B cell (primary cell): ENCODE measurements around the gene GALNT10. TPM values are rescaled to one million over a fixed set of nuclear protein-coding genes. Genes with fewer than 3 reads are reported as not detected.

Experiments
- ATAC-seq: fragments of 200-7000 bp; cut with Tn5 transposase; one replicate; pipeline ENCODE4 v1.10.0; 2021; ENCODE audit warnings: low read depth, mild to moderate bottlenecking, moderate number of reproducible peaks, moderate library complexity
- CTCF ChIA-PET: fragments of 350-600 bp; sonication (Branson Sonifier 250); formaldehyde crosslinking; loops from one replicate; lab custom pipeline; 2021; ENCODE audit warnings: antibody characterized with exemption, inconsistent platforms; lab: Charles Lee
- POLR2A ChIA-PET: fragments of 350-600 bp; sonication (Branson Sonifier 250); formaldehyde crosslinking; loops from one replicate; lab custom pipeline; 2021; ENCODE audit warnings: antibody characterized with exemption; lab: Charles Lee
- DNase-seq: peaks from one replicate; pipeline ENCODE4 v3.0.0; 2013
- H2AFZ ChIP-seq: 2 replicates; pipeline ENCODE4 v1.6.1; 2012; ENCODE audit warnings: mild to moderate bottlenecking, low read depth, low read length; ENCODE audit not compliant: insufficient read depth, poor library complexity, severe bottlenecking
- H3K27ac ChIP-seq, 2 donors: 1 replicate in 1 of 2; 2 replicates in 1 of 2; pipeline ENCODE4 v1.5.1; 2012 to 2013; ENCODE audit warnings: low read length in 2 of 2, mild to moderate bottlenecking in 2 of 2, moderate library complexity in 1 of 2
- H3K27me3 ChIP-seq, 4 experiments: fragments of 200-600 bp in 1 of 4; sonication (generic) in 1 of 4; replicated peaks in 1 of 4; 1 replicate in 2 of 4; 2 replicates in 2 of 4; pipeline versions ENCODE4 v1.6.1 to v1.7.0; 2013 to 2016; ENCODE audit warnings: low read length in 3 of 4, mild to moderate bottlenecking in 2 of 4, mixed read lengths in 1 of 4, moderate library complexity in 1 of 4; ENCODE audit not compliant: insufficient read depth in 4 of 4, control insufficient read depth in 3 of 4; ENCODE audit errors: control extremely low read depth in 1 of 4
- H3K36me3 ChIP-seq, 2 experiments: replicated peaks in 1 of 2; 1 replicate in 1 of 2; 2 replicates in 1 of 2; pipeline versions ENCODE4 v1.6.1 to v1.7.1; 2013; ENCODE audit warnings: low read length in 1 of 2; ENCODE audit not compliant: insufficient read depth in 2 of 2, control insufficient read depth in 1 of 2; ENCODE audit errors: control extremely low read depth in 1 of 2, extremely low read depth in 1 of 2
- H3K4me1 ChIP-seq, 2 donors: fragments of 200-600 bp in 1 of 2; sonication (generic) in 1 of 2; 1 replicate in 1 of 2; 2 replicates in 1 of 2; pipeline versions ENCODE4 v1.5.1 to v1.6.1; 2013 to 2017; ENCODE audit warnings: low read length in 2 of 2; ENCODE audit not compliant: control insufficient read depth in 2 of 2, insufficient read depth in 2 of 2
- H3K4me2 ChIP-seq: replicated peaks from 2 replicates; pipeline ENCODE3; 2012; ENCODE audit warnings: mild to moderate bottlenecking, low read depth, low read length; ENCODE audit not compliant: poor library complexity, severe bottlenecking
- H3K4me3 ChIP-seq, 5 experiments: fragments of 200-600 bp in 1 of 5; sonication (generic) in 1 of 5; 1 replicate in 3 of 5; 2 replicates in 2 of 5; pipeline versions ENCODE4 v1.5.1 to v1.7.0; 2011 to 2016; ENCODE audit warnings: low read length in 4 of 5, mild to moderate bottlenecking in 4 of 5, low read depth in 2 of 5, control low read depth in 1 of 5, moderate library complexity in 1 of 5; ENCODE audit not compliant: insufficient read depth in 1 of 5; ENCODE audit errors: control extremely low read depth in 1 of 5, extremely low read depth in 1 of 5
- H3K79me2 ChIP-seq: fragments of 200-600 bp; sonication (generic); one replicate; pipeline ENCODE4 v1.6.0; 2016; ENCODE audit warnings: low read length; ENCODE audit not compliant: control insufficient read depth, insufficient read depth
- H3K9ac ChIP-seq: fragments of 200-600 bp; sonication (generic); 2 replicates; pipeline ENCODE4 v1.6.1; 2017; ENCODE audit warnings: mild to moderate bottlenecking, low read length, moderate library complexity
- H3K9me3 ChIP-seq, 3 donors: one replicate each; pipeline versions ENCODE4 v1.6.1 to v1.7.1; 2013; ENCODE audit warnings: low read length in 2 of 3; ENCODE audit not compliant: control insufficient read depth in 2 of 3, insufficient read depth in 1 of 3; ENCODE audit errors: control extremely low read depth in 1 of 3
- H4K20me1 ChIP-seq: 2 replicates; pipeline ENCODE4 v1.6.0; 2012; ENCODE audit warnings: mild to moderate bottlenecking, low read length; ENCODE audit not compliant: insufficient read depth, control insufficient read depth, poor library complexity, severe bottlenecking
- H3K27ac Mint-ChIP-seq: one replicate; pipeline ENCODE4 v1.8.0; 2021; ENCODE audit warnings: mixed read lengths
- H3K27me3 Mint-ChIP-seq: one replicate; pipeline ENCODE4 v1.8.0; 2021; ENCODE audit warnings: mixed read lengths
- H3K4me1 Mint-ChIP-seq: one replicate; pipeline ENCODE4 v1.8.0; 2021; ENCODE audit warnings: mixed read lengths
- H3K4me3 Mint-ChIP-seq: one replicate; pipeline ENCODE4 v1.8.0; 2021; ENCODE audit warnings: mixed read lengths
- H3K9me3 Mint-ChIP-seq: one replicate; pipeline ENCODE4 v1.8.0; 2022; ENCODE audit warnings: mixed read lengths; ENCODE audit not compliant: insufficient read depth
- EZH2 ChIP-seq: IDR thresholded peaks from 2 replicates; pipeline ENCODE4 v1.6.1; 2012; ENCODE audit warnings: borderline replicate concordance, low read depth, mild to moderate bottlenecking, moderate library complexity, low read length; ENCODE audit not compliant: insufficient read depth, poor library complexity, severe bottlenecking
- WGBS: methylation state at CpG from one replicate; pipeline ENCODE4 v1.1.5; 2013; ENCODE audit warnings: missing lambda C conversion rate; ENCODE audit not compliant: insufficient coverage; 5-methylcytosine and 5-hydroxymethylcytosine counted together
- intact Hi-C: fragments of 100-400 bp; cut with micrococcal nuclease; formaldehyde crosslinking; loops from one replicate; pipeline ENCODE4 v1.10.0; 2022
- polyA plus RNA-seq: library from polyadenylated mRNA; depleted of rRNA; stranded (reverse); fragments of >200 nt; gene quantifications from 2 replicates; pipeline ENCODE4 v1.2.3, GENCODE V29; 2012
- total RNA-seq, 2 donors: library from RNA; stranded (reverse); fragments of 120-200 nt in 1 of 2; gene quantifications; 1 replicate in 1 of 2; 2 replicates in 1 of 2; pipeline versions ENCODE4 v1.2.3 to v1.2.4, GENCODE V29; 2013 to 2022
- TF ChIP-seq, protein P1 (sequence below): fragments of 200-600 bp; IDR thresholded peaks from one replicate; pipeline ENCODE4 v1.8.0; 2022; ENCODE audit warnings: antibody characterized with exemption, mild to moderate bottlenecking

The GALNT10 gene
- total and polyA plus RNA-seq, 2 donors (not counting 1 experiment from before 2014, with no cell fraction given), result 27.7 to 42.8 TPM

DNA sequence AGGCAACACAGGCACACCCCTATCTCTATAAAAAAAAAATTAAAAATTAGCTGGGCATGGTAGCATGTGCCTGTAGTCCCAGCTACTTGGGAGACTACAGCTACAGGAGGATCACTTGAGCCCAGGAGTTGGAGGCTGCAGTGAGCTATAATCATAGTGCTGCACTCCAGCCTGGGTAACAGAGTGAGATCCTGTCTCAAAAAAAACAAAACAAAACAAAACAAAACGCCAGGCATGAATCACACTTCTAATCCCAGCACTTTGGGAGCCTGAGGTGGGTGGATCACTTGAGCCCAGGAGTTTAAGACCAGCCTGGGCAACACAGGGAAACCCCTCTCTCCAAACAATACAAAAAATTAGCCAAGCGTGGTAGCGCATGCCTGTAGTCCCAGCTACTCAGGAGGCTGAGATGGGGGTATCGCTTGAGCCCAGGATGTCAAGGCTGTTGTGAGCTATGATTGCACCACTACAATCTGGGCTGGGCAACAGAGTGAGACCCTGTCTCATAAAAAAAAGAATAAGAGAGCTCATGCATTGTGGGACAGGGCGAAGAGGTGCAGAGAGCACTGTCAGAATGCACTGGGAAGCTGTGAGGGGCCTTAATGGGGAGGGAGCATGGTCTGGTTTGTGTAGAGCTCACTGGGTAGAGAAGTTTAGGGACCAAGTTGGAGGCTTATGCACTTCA is 246.9 kb downstream of the GALNT10 start:
- Histone ChIP-seq H3K27me3 (no peaks in the 10 kb centered on the region), H3K9me3 (no peaks in the 10 kb centered on the region), H3K4me2 (no peak overlapping the region), H3K4me3 (no peak overlapping the region), H2AFZ (no peak overlapping the region), H3K9ac (no peak overlapping the region), H4K20me1 (no peaks in the 10 kb centered on the region), H3K36me3 (peaks cover 2 to 50% of the 10 kb centered on the region in 2 experiments), H3K4me1 (no peaks in the 10 kb centered on the region), H3K79me2 (peaks cover 9% of the 10 kb centered on the region), H3K27ac (no peak overlapping the region)
- H3K9me3 Mint-ChIP-seq, result no peaks in the 10 kb centered on the region
- ATAC-seq, result no peak
- no peaks in the 10 kb centered on the region for H3K4me1 Mint-ChIP-seq
- H3K27ac Mint-ChIP-seq, result no peak overlapping the region
- DNase-seq, result no peak
- H3K4me3 Mint-ChIP-seq, result no peak overlapping the region
- ChIA-PET CTCF (interaction anchor here (0.8 to 2.0 kb wide), 2 partner anchors 29 to 31 kb away, joined by 3 to 4 read pairs; no protein-coding TSS in a partner anchor), POLR2A (no interaction called here)
- intact Hi-C loops, result no loop called here
- TF ChIP-seq, protein P1, sequence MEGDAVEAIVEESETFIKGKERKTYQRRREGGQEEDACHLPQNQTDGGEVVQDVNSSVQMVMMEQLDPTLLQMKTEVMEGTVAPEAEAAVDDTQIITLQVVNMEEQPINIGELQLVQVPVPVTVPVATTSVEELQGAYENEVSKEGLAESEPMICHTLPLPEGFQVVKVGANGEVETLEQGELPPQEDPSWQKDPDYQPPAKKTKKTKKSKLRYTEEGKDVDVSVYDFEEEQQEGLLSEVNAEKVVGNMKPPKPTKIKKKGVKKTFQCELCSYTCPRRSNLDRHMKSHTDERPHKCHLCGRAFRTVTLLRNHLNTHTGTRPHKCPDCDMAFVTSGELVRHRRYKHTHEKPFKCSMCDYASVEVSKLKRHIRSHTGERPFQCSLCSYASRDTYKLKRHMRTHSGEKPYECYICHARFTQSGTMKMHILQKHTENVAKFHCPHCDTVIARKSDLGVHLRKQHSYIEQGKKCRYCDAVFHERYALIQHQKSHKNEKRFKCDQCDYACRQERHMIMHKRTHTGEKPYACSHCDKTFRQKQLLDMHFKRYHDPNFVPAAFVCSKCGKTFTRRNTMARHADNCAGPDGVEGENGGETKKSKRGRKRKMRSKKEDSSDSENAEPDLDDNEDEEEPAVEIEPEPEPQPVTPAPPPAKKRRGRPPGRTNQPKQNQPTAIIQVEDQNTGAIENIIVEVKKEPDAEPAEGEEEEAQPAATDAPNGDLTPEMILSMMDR, result no peak
- TF ChIP-seq EZH2, result no peak
- 100% methylated on average over 4 of the region's 5 CpGs for WGBS
- H3K27me3 Mint-ChIP-seq, result no peaks in the 10 kb centered on the region

DNA sequence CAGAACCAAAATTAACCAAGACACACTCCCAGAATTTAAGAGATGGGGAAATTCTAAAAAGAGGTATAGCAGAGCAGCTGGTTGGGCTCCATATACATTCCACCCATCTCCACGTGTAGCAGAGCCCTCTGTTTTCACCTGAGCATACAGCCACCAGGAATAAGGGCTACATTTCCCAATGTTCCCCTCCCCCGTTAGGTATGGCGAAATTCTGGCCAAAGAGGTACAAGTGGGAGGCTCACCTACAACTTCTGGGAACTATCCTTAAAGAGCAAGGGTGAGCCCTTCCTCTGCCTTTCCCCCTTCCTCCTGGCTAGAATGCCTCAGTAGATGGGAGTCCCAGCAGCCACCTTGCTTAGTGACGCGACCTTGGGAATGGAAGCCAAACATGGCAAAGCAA is 250.0 kb downstream of the GALNT10 start:
- H3K27me3 ChIP-seq, result no peaks in the 10 kb centered on the region
- H3K9me3 ChIP-seq, result no peaks in the 10 kb centered on the region
- H2AFZ ChIP-seq, result no peak overlapping the region
- no peaks in the 10 kb centered on the region for H3K9me3 Mint-ChIP-seq
- peaks cover 2 to 43% of the 10 kb centered on the region in 2 experiments for H3K36me3 ChIP-seq
- no peak overlapping the region for H3K9ac ChIP-seq
- ChIA-PET CTCF (no interaction called here), POLR2A (no interaction called here)
- DNase-seq (no peak), ATAC-seq (no peak)
- no peak overlapping the region for H3K4me3 ChIP-seq
- no peaks in the 10 kb centered on the region for H3K27me3 Mint-ChIP-seq
- H3K27ac ChIP-seq, result no peak overlapping the region
- no peak overlapping the region for H3K27ac Mint-ChIP-seq
- H3K4me1 Mint-ChIP-seq, result peaks cover 17% of the 10 kb centered on the region
- peaks cover 39% of the 10 kb centered on the region for H3K79me2 ChIP-seq
- intact Hi-C loops, result no loop called here
- WGBS, result 94% methylated on average over 4 of the region's 5 CpGs
- no peaks in the 10 kb centered on the region for H4K20me1 ChIP-seq
- H3K4me1 ChIP-seq, result peaks cover 7% of the 10 kb centered on the region in 2 donors
- H3K4me3 Mint-ChIP-seq, result no peak overlapping the region
- H3K4me2 ChIP-seq, result no peak overlapping the region
- TF ChIP-seq, protein P1, result no peak
- TF ChIP-seq EZH2, result no peak
